Ectodermal cell (in vitro differentiated cells): Measurements from ENCODE around the gene STEAP1.
"Not testable (repeated sequence)": the region's sequence is repeated elsewhere in the genome, so short reads cannot be mapped to it uniquely, and the experiment has no call there.

ENCODE experiments used
- H3K27ac ChIP-seq: 2 replicates; pipeline ENCODE4 v1.7.0; 2013; ENCODE audit warnings: mild to moderate bottlenecking, low read depth, low read length; ENCODE audit not compliant: insufficient read depth, poor library complexity, severe bottlenecking
- H3K27me3 ChIP-seq: 2 replicates; pipeline ENCODE4 v1.7.0; 2013; ENCODE audit warnings: mild to moderate bottlenecking, low read length; ENCODE audit not compliant: insufficient read depth, control insufficient read depth, poor library complexity, severe bottlenecking
- H3K36me3 ChIP-seq: one replicate; pipeline ENCODE4 v1.7.0; 2013; ENCODE audit warnings: low read length; ENCODE audit not compliant: control insufficient read depth, insufficient read depth
- H3K4me1 ChIP-seq: one replicate; pipeline ENCODE4 v1.7.0; 2013; ENCODE audit warnings: low read length; ENCODE audit not compliant: control insufficient read depth, insufficient read depth
- H3K4me3 ChIP-seq: 2 replicates; pipeline ENCODE4 v1.7.0; 2013; ENCODE audit warnings: low read depth, low read length, control low read depth; ENCODE audit not compliant: insufficient read depth
- H3K9me3 ChIP-seq: 2 replicates; pipeline ENCODE4 v1.7.0; 2013; ENCODE audit warnings: mild to moderate bottlenecking, low read length, moderate library complexity; ENCODE audit not compliant: control insufficient read depth
- WGBS, 2 experiments: methylation state at CpG; one replicate each; pipeline ENCODE4 v1.1.7; 2013; ENCODE audit warnings: missing lambda C conversion rate in 2 of 2; 5-methylcytosine and 5-hydroxymethylcytosine counted together

Gene STEAP1

DNA sequence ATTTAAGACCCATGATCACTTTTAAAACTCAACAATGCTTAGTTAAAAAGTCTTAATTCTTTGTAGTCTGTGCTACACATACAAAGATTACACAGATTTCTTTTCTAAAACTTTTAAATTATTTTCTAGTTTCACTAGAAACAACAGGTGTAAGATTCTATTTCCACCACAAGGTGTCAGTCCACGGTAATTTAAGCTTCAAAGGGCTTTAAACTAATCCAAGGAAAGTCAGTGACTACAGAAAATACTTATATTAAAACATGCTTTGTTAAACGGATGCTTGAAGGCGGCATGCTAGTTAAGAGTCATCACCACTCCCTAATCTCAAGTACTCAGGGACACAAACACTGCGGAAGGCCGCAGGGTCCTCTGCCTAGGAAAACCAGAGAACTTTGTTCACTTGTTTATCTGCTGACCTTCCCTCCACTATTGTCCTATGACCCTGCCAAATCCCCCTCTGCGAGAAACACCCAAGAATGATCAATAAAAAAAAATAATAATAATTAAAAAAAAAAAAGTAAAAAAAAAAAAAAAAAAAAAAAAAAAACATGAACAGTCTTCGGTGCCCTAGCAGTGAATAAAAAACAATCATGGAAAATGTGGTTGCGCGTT, 1.5 kb upstream of the STEAP1 start:
- H3K4me1 ChIP-seq, H3K36me3 ChIP-seq, H3K4me3 ChIP-seq, H3K27ac ChIP-seq, H3K9me3 ChIP-seq: not testable (repeated sequence)
- WGBS, 2 experiments: 49% methylated on average over 6 to 7 of the region's 9 CpGs
- peaks cover 13% of the 10 kb centered on the region for H3K27me3 ChIP-seq

DNA sequence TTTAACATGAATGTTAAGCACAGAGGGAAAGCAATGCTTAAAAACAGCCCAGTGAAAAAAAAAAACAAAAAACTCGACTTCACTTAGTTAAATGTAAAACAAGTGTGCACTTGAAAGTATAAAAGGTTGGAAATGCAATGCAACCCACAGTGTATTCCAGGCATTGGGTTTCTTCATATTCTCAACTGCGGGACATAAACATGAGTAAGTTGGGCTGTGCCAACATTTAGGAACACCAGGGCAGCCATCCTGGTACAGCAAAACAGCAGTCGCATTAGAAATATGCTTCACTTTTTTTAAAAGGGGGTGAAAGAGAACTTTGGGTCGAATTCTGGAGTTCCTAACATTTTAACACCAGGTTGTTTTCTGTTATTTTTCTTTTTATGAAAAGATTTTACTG, 937 bp downstream of the STEAP1 start:
- H3K27me3 ChIP-seq: peaks cover 13% of the 10 kb centered on the region
- H3K27ac ChIP-seq: no peak overlapping the region
- no peaks in the 10 kb centered on the region for H3K9me3 ChIP-seq
- no peak overlapping the region for H3K4me3 ChIP-seq
- 88 to 95% methylated on average over 4 of the region's 4 CpGs for WGBS, 2 experiments
- no peaks in the 10 kb centered on the region for H3K4me1 ChIP-seq
- H3K36me3 ChIP-seq: no peaks in the 10 kb centered on the region

DNA sequence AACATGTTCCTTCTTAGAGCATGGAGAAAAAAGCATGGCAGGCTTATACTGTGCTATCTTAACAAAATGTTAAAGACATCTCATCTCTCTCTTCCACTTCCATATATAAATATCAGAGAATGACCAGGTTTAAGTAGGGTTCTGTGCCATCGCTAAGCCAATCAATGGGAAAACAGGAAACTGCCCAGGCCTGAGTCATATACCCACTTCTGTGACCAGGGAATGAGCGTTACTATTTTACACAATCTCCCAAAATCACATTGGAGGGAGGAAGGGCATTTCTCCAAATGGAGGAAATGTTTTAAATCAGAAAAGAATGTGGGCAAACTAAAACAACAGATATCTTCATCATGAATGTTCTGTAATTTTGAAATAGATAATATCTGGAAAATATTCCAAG, 3.1 kb downstream of the STEAP1 start:
- WGBS, 2 experiments: 83 to 100% methylated on average over 1 of the region's 2 CpGs
- H3K27me3 ChIP-seq: peaks cover 13% of the 10 kb centered on the region
- H3K9me3 ChIP-seq, H3K36me3 ChIP-seq, H3K4me3 ChIP-seq, H3K27ac ChIP-seq, H3K4me1 ChIP-seq: not testable (repeated sequence)

DNA sequence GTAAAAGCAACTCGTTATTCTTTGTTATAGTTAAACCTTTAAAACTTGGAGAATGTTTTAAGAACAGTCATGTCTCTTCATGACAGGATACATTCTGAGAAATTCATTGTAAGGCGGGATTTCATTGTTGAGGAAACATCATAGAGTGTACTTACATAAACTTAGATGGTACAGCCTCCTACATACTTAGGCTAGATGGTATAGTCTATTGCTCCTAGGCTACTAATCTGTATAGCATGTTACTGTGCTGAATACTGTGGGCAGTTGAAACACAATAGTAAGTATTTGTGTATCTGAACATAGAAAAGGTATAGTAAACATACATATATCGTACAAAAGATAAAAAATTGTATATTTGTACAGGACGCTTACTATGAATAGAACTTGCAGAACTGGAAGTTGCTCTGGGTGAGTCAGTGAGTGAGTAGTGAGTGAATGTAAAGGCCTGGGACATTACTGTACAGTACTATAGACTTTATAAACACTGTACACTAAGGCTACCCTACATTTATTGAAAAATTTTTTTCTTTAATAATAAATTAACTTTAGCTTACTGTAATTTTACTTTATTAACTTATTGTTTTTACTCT, 3.6 kb downstream of the STEAP1 start:
- 96 to 97% methylated on average over 2 to 3 of the region's 4 CpGs for WGBS, 2 experiments
- H3K27ac ChIP-seq, H3K36me3 ChIP-seq, H3K4me1 ChIP-seq, H3K4me3 ChIP-seq, H3K9me3 ChIP-seq: not testable (repeated sequence)
- peaks cover 13% of the 10 kb centered on the region for H3K27me3 ChIP-seq

GRCh38 chr7:90163534-90163933, 9.3 kb downstream of the STEAP1 start:
- Histone ChIP-seq H3K27ac (no peak overlapping the region), H3K4me3 (no peak overlapping the region), H3K27me3 (no peaks in the 10 kb centered on the region), H3K4me1 (no peaks in the 10 kb centered on the region), H3K9me3 (no peaks in the 10 kb centered on the region), H3K36me3 (no peaks in the 10 kb centered on the region)
- 95 to 96% methylated on average over 5 of the region's 5 CpGs for WGBS, 2 experiments

DNA sequence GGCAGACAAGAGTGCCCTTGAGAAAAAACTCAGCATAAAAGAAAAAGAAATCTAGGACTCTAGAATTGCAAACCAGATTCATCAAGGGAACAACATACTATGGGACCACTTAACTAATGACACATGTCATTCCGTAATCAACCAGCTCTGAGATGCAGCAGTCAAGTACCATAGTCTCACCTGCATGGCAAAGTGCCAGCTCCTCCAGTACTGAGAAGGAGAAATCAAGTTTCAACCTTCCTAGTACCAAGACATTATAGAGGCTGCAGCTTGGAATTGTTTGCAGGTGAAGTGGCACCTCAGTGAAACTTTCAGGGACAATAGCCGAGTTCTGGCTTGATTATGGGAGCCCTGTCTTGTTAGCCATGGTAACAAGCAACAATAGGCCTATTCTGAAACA, 11.5 kb downstream of the STEAP1 start:
- no peaks in the 10 kb centered on the region for H3K9me3 ChIP-seq
- H3K4me1 ChIP-seq: no peaks in the 10 kb centered on the region
- 91 to 94% methylated on average over 2 of the region's 2 CpGs for WGBS, 2 experiments
- H3K27me3 ChIP-seq: no peaks in the 10 kb centered on the region
- H3K4me3 ChIP-seq: no peak overlapping the region
- H3K36me3 ChIP-seq: no peaks in the 10 kb centered on the region
- H3K27ac ChIP-seq: no peak overlapping the region

GRCh38 chr7:90166153-90166552, 11.9 kb downstream of the STEAP1 start:
- H3K27ac ChIP-seq: no peak overlapping the region
- WGBS, 2 experiments: 88 to 98% methylated on average over 2 to 3 of the region's 3 CpGs

GRCh38 chr7:90167361-90167760, 13.1 kb downstream of the STEAP1 start:
- 96% methylated on average over 4 of the region's 4 CpGs for WGBS, 2 experiments

More at GRCh38 chr7:90166153-90166552, 11.9 kb downstream of the STEAP1 start:
- H3K4me1 ChIP-seq: no peaks in the 10 kb centered on the region
- no peak overlapping the region for H3K4me3 ChIP-seq
- H3K27me3 ChIP-seq: no peaks in the 10 kb centered on the region
- H3K9me3 ChIP-seq: no peaks in the 10 kb centered on the region
- H3K36me3 ChIP-seq: no peaks in the 10 kb centered on the region

GRCh38 chr7:90169891-90170290, 15.6 kb downstream of the STEAP1 start:
- Histone ChIP-seq H3K4me3 (no peak overlapping the region), H3K27me3 (no peaks in the 10 kb centered on the region), H3K36me3 (no peaks in the 10 kb centered on the region), H3K27ac (no peak overlapping the region), H3K9me3 (no peaks in the 10 kb centered on the region), H3K4me1 (no peaks in the 10 kb centered on the region)
- WGBS, 2 experiments: 97 to 100% methylated on average over 1 of the region's 1 CpG

More at GRCh38 chr7:90167361-90167760, 13.1 kb downstream of the STEAP1 start:
- no peaks in the 10 kb centered on the region for H3K27me3 ChIP-seq
- H3K4me1 ChIP-seq: no peaks in the 10 kb centered on the region
- H3K36me3 ChIP-seq: no peaks in the 10 kb centered on the region
- H3K4me3 ChIP-seq: no peak overlapping the region
- H3K9me3 ChIP-seq: no peaks in the 10 kb centered on the region
- no peak overlapping the region for H3K27ac ChIP-seq

DNA sequence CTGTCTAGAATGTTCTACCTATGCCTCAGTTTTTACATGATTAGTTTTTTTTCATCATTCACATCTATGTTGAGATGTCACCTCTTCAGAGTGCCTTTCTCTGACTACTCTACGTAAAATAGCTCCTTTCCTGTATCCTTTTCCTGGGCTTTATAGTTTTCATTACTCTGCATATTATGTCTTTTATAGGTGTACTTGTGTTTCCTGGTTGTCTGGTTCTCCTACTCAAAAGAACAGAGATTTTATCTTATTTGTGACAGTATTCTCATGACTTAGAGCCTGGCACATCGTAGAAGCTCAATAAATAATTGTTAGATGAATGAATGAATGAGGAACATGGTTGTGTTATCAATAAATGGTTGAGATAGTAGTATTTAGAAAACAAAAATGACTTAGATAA, 17.9 kb downstream of the STEAP1 start:
- Histone ChIP-seq H3K4me3 (no peak overlapping the region), H3K27ac (no peak overlapping the region), H3K36me3 (no peaks in the 10 kb centered on the region), H3K27me3 (no peaks in the 10 kb centered on the region), H3K9me3 (no peaks in the 10 kb centered on the region), H3K4me1 (no peaks in the 10 kb centered on the region)
- 96 to 100% methylated on average over 2 of the region's 2 CpGs for WGBS, 2 experiments
